ENCODE data around the gene IKZF2.

Gene IKZF2

GRCh38 chr2:212990697-212991096 is 160.7 kb downstream of the IKZF2 start:
- Histone ChIP-seq H3K36me3 (no peaks in the 10 kb centered on the region), H3K4me1 (no peaks in the 10 kb centered on the region), H3K9me3 (no peaks in the 10 kb centered on the region), H3K4me3 (no peak overlapping the region), H3K27ac (no peak overlapping the region), H3K27me3 (no peaks in the 10 kb centered on the region)
- TF ChIP-seq, protein P1, sequence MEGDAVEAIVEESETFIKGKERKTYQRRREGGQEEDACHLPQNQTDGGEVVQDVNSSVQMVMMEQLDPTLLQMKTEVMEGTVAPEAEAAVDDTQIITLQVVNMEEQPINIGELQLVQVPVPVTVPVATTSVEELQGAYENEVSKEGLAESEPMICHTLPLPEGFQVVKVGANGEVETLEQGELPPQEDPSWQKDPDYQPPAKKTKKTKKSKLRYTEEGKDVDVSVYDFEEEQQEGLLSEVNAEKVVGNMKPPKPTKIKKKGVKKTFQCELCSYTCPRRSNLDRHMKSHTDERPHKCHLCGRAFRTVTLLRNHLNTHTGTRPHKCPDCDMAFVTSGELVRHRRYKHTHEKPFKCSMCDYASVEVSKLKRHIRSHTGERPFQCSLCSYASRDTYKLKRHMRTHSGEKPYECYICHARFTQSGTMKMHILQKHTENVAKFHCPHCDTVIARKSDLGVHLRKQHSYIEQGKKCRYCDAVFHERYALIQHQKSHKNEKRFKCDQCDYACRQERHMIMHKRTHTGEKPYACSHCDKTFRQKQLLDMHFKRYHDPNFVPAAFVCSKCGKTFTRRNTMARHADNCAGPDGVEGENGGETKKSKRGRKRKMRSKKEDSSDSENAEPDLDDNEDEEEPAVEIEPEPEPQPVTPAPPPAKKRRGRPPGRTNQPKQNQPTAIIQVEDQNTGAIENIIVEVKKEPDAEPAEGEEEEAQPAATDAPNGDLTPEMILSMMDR (IDR thresholded peaks at IDR 0.05): no peak
- intact Hi-C loops (cut with DNase I; ENCODE audit: low total_unique reads): no loop called here
- DNase-seq: no peak

- no peaks in the 10 kb centered on the region for H3K4me1 ChIP-seq
- no peak overlapping the region for H3K27ac ChIP-seq
- TF ChIP-seq, protein P1 (IDR thresholded peaks at IDR 0.05): no peak
- no peaks in the 10 kb centered on the region for H3K27me3 ChIP-seq
- intact Hi-C loops (cut with DNase I; ENCODE audit: low total_unique reads): no loop called here
- no peaks in the 10 kb centered on the region for H3K36me3 ChIP-seq
- no peaks in the 10 kb centered on the region for H3K9me3 ChIP-seq
- H3K4me3 ChIP-seq: no peak overlapping the region
- no peak for DNase-seq
These were observed 163.9 kb downstream of the IKZF2 start for GRCh38 chr2:212987492-212987891.

- Histone ChIP-seq H3K36me3 (no peaks in the 10 kb centered on the region), H3K4me3 (no peak overlapping the region), H3K27me3 (no peaks in the 10 kb centered on the region), H3K4me1 (no peaks in the 10 kb centered on the region), H3K9me3 (no peaks in the 10 kb centered on the region), H3K27ac (no peak overlapping the region)
- DNase-seq: no peak
- TF ChIP-seq, protein P1 (IDR thresholded peaks at IDR 0.05): no peak
- intact Hi-C loops (cut with DNase I; ENCODE audit: low total_unique reads): no loop called here
These were observed 167.3 kb downstream of the IKZF2 start for GRCh38 chr2:212984129-212984528.

DNA sequence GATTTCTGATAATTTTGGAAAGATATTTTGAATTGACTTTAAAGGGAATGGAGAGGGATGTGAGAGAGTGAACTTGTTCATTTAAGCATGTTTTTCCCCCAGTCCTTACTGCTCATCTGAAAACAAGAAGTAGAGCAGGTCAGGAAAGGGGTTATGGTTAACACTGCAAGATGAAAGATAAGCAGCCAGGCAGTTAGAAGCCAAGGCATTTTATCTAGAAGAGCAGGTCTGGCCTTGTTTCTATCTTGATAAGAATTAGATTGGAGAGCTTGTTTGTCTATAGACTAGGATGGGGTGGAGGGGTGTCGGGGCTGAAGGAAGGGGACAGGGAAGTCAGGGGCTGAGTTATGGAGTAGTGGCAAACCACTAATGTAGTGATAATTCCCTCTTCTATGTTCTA is 171.6 kb downstream of the IKZF2 start:
- intact Hi-C loops (cut with DNase I; ENCODE audit: low total_unique reads): no loop called here
- TF ChIP-seq, protein P1 (IDR thresholded peaks at IDR 0.05): no peak
- DNase-seq: no peak
- Histone ChIP-seq H3K4me1 (no peaks in the 10 kb centered on the region), H3K27me3 (no peaks in the 10 kb centered on the region), H3K4me3 (no peak overlapping the region), H3K36me3 (no peaks in the 10 kb centered on the region), H3K9me3 (no peaks in the 10 kb centered on the region), H3K27ac (no peak overlapping the region)

DNA sequence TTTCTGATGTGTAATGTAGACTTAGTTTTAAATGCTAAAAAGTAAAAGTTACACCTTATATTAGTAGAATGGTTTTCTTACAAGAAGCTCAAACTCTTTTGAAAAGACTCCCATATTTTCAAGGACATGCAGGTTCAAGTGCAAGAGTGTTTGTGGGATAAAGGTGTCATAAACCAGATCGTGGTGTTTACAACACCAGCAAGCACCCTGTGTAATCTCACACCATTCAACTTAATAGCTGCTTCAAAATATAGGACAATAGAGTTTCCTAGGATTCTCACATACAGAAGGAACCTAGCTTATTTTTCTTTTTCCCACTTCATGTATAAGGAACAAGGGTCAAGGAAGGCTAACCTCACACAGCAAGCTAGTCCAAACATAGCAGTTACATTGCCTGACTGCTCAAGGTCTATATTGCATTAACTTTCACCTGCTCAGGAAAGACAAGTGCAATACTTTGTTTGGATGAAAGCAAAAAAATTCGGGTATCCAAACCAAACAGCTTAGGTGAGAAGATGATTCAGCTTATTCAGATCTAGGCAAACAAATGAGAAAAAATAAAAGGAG is 172.3 kb downstream of the IKZF2 start:
- Histone ChIP-seq H3K27ac (no peak overlapping the region), H3K9me3 (no peaks in the 10 kb centered on the region), H3K4me1 (no peaks in the 10 kb centered on the region), H3K36me3 (no peaks in the 10 kb centered on the region), H3K27me3 (no peaks in the 10 kb centered on the region), H3K4me3 (no peak overlapping the region)
- intact Hi-C loops (cut with DNase I; ENCODE audit: low total_unique reads): no loop called here
- DNase-seq: no peak
- TF ChIP-seq, protein P1 (IDR thresholded peaks at IDR 0.05): no peak

GRCh38 chr2:212977152-212977551 is 174.3 kb downstream of the IKZF2 start:
- no peaks in the 10 kb centered on the region for H3K36me3 ChIP-seq
- no peak overlapping the region for H3K27ac ChIP-seq
- no peak overlapping the region for H3K4me3 ChIP-seq
- no peaks in the 10 kb centered on the region for H3K27me3 ChIP-seq
- no peak for DNase-seq
- no peaks in the 10 kb centered on the region for H3K4me1 ChIP-seq
- TF ChIP-seq, protein P1 (IDR thresholded peaks at IDR 0.05): no peak
- intact Hi-C loops (cut with DNase I; ENCODE audit: low total_unique reads): no loop called here
- H3K9me3 ChIP-seq: no peaks in the 10 kb centered on the region

Data from tibial artery (tissue), 4 donors.